GM19035 (cell line): ENCODE measurements around the gene MOV10.
A peak's percentile ranks its signal among the peaks of the same experiment; 100 is the strongest.

Experiments used
- ATAC-seq: cut with Tn5 transposase; IDR thresholded peaks from one replicate; pipeline ENCODE4 v1.9.1; 2021; ENCODE audit not compliant: unreplicated experiment

The MOV10 gene

GRCh38 chr1:112698366-112699310 lies 24.2 kb downstream of the MOV10 start:
- ATAC-seq: no peak

- ATAC-seq: no peak
These were observed 25.1 kb downstream of the MOV10 start for GRCh38 chr1:112699425-112700144.

GRCh38 chr1:112700290-112701226 lies 26.1 kb downstream of the MOV10 start:
- no peak for ATAC-seq

- ATAC-seq: no peak
These were observed 27.0 kb downstream of the MOV10 start for GRCh38 chr1:112701227-112702066.

DNA sequence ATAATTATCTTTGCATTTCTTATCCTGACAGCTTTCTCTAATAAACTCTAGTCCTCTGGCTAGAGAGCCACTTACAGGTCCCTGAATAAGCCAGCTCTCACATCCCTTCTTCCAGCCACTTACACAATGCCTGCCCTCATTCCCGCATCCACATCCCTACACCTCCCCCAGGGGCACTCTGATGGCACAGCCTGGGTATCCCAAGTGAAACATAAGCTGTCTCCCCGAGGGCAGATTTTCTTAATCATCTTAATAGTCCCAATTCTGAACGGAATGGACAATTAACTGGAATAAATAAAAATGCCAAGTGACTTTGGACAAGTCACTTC lies 27.6 kb downstream of the MOV10 start:
- ATAC-seq: no peak

GRCh38 chr1:112702420-112703261 lies 28.2 kb downstream of the MOV10 start:
- ATAC-seq: no peak

- no peak for ATAC-seq
These were observed 29.2 kb downstream of the MOV10 start for GRCh38 chr1:112703706-112704105.

- ATAC-seq: no peak
These were observed 30.0 kb downstream of the MOV10 start for GRCh38 chr1:112704391-112704933.

- peak; percentile 61 for ATAC-seq
These were observed 30.6 kb downstream of the MOV10 start for GRCh38 chr1:112704934-112705627.

- ATAC-seq: peak; percentile 65
These were observed 32.2 kb downstream of the MOV10 start, which contains the start of gene RHOC for GRCh38 chr1:112706505-112707220. Gene RHOC, minus strand, starts transcription at chr1:112707127. Its CDS starts 3,328 bp downstream, at chr1:112703799.

DNA sequence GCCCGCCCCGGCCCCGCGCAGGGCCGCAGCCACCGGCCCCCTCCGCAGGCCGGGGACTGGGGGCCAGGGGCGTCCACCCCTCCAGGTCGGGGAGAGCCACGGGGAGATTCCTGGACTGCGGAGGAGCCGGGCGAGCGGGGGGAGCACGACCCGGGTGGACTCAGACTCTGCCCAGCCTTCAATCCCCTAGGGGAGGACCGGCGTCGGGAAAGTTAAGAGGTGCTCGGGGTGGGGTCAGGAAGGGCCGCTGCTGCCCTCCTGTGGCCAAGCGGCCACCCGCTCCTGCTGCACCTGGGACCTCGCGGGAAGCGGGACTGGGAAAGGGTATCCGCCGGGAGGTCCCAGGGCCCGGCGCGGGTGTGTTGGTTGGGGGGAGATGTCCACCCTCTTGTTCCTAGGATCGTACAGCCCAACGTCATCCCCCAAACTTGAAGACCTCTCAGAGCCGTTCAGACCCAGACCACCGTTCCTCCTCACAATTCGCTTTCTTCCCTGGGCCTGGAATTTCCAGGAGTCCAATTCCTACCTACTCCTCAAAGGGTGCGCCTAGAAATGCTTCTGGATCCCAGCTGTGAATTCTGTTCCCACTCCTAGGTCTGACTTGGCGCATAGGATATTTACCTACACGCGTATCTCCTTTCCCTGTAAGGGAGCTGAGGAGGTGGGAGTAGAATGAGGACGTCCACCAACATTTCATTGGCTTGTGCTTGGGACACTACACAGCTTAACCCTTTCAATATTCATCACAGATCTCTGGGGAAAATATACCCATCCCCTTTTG lies 33.0 kb downstream of the MOV10 start:
- ATAC-seq: peak; percentile 55

GRCh38 chr1:112708002-112708448 lies 33.6 kb downstream of the MOV10 start:
- ATAC-seq: no peak

DNA sequence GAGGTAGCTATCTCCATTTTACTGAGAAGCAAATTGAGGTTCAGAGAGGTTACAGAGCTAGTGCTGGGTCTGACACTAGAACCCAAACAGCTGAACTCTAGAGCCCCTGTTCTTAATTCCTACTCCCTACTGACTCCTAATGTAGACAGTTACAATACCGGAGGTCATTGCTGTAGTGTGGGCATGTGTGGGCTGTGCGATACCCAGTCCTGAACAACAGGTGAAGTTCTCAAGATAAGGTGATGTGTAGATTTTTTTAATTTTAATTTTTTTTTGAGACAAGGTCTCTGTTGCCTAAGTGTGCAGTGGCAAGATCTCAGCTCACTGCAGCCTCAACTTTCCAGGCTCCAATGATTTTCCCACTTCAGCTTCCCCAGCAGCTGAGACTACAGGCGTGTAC lies 34.0 kb downstream of the MOV10 start:
- no peak for ATAC-seq

GRCh38 chr1:112710159-112710558 lies 35.7 kb downstream of the MOV10 start:
- ATAC-seq: no peak

- ATAC-seq: no peak
These were observed 36.1 kb downstream of the MOV10 start for GRCh38 chr1:112710586-112710985.

DNA sequence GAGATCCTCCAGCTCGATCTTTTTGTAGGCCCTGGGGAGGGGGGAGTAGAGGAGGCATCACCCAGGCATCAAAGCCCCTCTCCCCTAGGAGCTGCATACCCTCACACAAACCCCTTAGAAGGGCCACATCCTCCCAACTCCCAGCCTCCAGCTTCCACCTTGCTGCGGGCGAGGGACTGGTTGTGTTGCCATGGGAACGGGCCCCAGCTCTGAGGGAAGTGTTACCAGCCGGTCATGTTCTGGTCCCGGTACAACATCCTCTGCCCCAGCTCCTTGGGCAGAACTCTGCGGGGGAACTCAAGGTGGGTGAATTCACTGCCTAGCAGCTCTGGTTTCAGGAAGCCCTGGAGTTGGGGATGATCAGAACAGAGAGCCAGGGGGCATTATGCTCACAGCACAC lies 36.6 kb downstream of the MOV10 start:
- ATAC-seq: no peak

DNA sequence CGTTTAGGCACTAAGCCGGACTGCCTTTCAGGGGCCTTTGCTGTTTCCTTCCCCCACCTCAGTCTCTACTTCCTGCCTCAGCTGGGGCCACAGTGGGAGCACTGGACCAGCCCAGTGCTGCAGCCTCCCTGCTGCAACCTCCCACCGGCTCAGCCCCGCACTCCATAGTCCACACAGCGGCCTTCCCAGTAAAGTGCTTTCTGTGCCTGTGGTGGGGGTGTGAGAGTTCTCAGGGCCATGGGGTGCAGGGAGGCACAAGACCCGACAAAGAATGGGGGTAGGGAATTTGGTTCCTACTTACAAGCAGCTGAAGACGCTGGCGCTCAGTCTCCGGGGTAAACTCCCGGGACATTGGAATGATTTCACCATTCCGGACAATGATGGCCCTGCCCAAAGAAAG lies 37.2 kb downstream of the MOV10 start:
- no peak for ATAC-seq
